Motor neuron (in vitro differentiated cells): Measurements from ENCODE around the gene GTF3C1. TPM values are rescaled to one million over a fixed set of nuclear protein-coding genes. Genes with fewer than 3 reads are reported as not detected.
"Not testable (repeated sequence)": the region's sequence is repeated elsewhere in the genome, so short reads cannot be mapped to it uniquely, and the experiment has no call there.

Source experiments
- ATAC-seq, 8 experiments: fragments of 200-7000 bp; cut with Tn5 transposase; replicated peaks in 6 of 8; 2 replicates each; pipeline ENCODE4 v1.8.0; 2021; ENCODE audit warnings: mild to moderate bottlenecking in 8 of 8, moderate library complexity in 8 of 8
- H3K27ac ChIP-seq, 2 donors: fragments of 250-450 bp; sonication (Bioruptor Pico); 2 replicates each; pipeline ENCODE4 v1.9.0; 2021; ENCODE audit warnings: antibody characterized with exemption in 2 of 2, mild to moderate bottlenecking in 2 of 2, moderate library complexity in 1 of 2
- H3K4me1 ChIP-seq, 2 donors: fragments of 250-450 bp; sonication (Bioruptor Pico); replicated peaks in 1 of 2; 2 replicates each; pipeline ENCODE4 v1.6.1; 2021; ENCODE audit warnings: antibody characterized with exemption in 2 of 2, mild to moderate bottlenecking in 2 of 2, moderate library complexity in 1 of 2
- H3K4me3 ChIP-seq, 5 donors: fragments of 250-450 bp; sonication (Bioruptor Pico); 2 replicates each; pipeline ENCODE4 v1.9.0; 2021; ENCODE audit warnings: antibody characterized with exemption in 5 of 5, mild to moderate bottlenecking in 5 of 5, moderate library complexity in 4 of 5
- WGBS, 10 experiments: fragments of 450-650 bp; shearing (Covaris generic); methylation state at CpG; one replicate each; pipeline ENCODE4 v1.0.0; 2022; 5-methylcytosine and 5-hydroxymethylcytosine counted together
- in situ Hi-C, 9 experiments: fragments of 400-800 bp; cut with MboI; loops; one replicate each; pipeline ENCODE4 v1.15.0; 2021; ENCODE audit warnings: low sequenced_read_pairs in 9 of 9, low pct_unique_long_range_greater_than_20kb in 2 of 9; ENCODE audit not compliant: unreplicated experiment in 9 of 9
- total RNA-seq, 8 experiments: library from RNA; unstranded; fragments of 300-600 nt; gene quantifications; 2 replicates each; pipeline versions ENCODE4 v1.2.3 to v1.2.4, GENCODE V29; 2022

GTF3C1 gene
- total RNA-seq, 8 experiments from 2014 or later: 41.2 to 156 (median 60.5) TPM

GRCh38 chr16:27579087-27579980, 29.6 kb upstream of the GTF3C1 start:
- ATAC-seq: peak; percentile 19 to 86 (median 44)
- peaks cover 12 to 14% of the 10 kb centered on the region in 2 donors for H3K4me1 ChIP-seq
- in situ Hi-C loops: no loop called here
- peak overlapping the region in 1 of 2 donors; percentile 44 for H3K27ac ChIP-seq
- 57 to 100% (median 80%) methylated on average over 1 to 3 of the region's 4 CpGs; no CpG with 5 or more reads in 3 of the 10 experiments for WGBS, 10 experiments
- no peak overlapping the region for H3K4me3 ChIP-seq

DNA sequence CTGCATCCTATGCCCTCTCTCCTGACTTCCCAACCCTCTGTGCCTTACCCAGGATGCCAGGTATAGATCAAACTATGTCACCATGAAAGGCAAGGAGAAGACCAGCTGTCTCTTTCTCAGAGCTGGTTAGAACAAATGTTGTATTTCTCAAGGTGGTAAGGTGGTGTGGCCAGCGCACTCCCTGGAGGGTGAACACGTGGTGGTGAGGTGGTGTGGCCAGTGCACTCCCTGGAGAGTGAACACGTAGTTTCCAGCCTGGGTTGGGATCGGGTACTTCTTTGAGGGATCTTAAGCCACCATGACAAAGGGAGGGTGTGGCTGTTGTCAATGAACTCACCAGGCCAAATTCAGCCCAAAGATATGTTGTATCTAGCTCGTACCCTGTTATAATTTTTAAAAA, 27.0 kb upstream of the GTF3C1 start:
- Histone ChIP-seq H3K4me3 (no peak overlapping the region), H3K4me1 (peaks cover 12 to 20% of the 10 kb centered on the region in 2 donors), H3K27ac (no peak overlapping the region)
- in situ Hi-C loops: no loop called here
- ATAC-seq: no peak
- WGBS, 10 experiments: 51 to 100% (median 75%) methylated on average over 1 to 5 of the region's 5 CpGs; no CpG with 5 or more reads in 3 of the 10 experiments

GRCh38 chr16:27572711-27573110, 23.0 kb upstream of the GTF3C1 start:
- Histone ChIP-seq H3K4me1 (peaks cover 0 to 9% of the 10 kb centered on the region in 2 donors), H3K4me3 (no peak overlapping the region), H3K27ac (no peak overlapping the region)
- 45 to 89% (median 80%) methylated on average over 1 to 6 of the region's 6 CpGs; no CpG with 5 or more reads in 2 of the 10 experiments for WGBS, 10 experiments
- in situ Hi-C loops: no loop called here
- peak in 4 of 8 experiments; percentile 4 to 42 (median 27) for ATAC-seq

DNA sequence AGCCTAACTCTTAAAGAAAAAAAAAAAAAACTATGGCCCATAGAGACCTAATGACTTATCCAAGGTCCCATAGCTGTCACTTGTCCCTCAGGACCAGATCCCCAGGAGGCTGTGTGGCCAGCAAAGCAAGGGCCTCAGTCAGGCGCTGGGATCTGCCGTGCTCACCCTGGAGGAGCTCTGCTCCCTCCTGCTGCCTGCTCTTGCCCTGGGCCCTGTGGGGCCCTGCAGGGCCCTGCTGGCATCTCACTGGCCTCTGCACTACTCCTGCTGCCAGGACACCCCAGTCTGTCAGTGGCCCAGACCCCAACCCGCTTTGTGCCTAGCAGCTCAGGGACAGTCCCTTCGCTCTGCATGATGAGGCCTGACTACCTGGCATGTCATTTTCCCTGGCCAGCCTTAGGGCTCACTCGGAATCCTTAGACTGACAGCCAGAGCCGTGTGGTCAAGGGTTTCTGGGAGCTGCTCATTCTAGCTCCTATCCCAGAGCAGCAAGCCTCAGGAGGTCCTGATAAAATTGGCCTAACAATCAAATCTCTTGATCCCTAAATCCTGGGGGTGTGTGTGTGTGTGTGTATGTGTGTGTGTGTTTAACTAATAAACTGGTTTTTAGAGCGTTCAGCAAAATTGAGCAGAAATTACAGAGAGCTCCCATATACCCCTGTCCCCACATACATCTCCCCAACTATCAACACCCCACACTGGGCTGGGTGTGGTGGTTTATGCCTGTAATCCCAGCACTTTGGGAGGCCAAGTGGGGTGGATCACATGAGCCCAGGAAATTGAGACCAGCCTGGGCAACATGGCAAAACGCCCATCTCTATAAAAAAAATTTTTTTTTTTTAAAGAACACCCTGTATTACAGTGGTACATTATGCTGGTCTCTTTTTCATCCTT, 22.0 kb upstream of the GTF3C1 start:
- in situ Hi-C loops: no loop called here
- WGBS, 10 experiments: 14 to 100% (median 90%) methylated on average over 1 to 4 of the region's 8 CpGs; no CpG with 5 or more reads in 3 of the 10 experiments
- ATAC-seq: peak in 6 of 8 experiments; percentile 13 to 67 (median 52)
- Histone ChIP-seq H3K27ac (no peak overlapping the region), H3K4me3 (no peak overlapping the region), H3K4me1 (peaks cover 0 to 9% of the 10 kb centered on the region in 2 donors)

DNA sequence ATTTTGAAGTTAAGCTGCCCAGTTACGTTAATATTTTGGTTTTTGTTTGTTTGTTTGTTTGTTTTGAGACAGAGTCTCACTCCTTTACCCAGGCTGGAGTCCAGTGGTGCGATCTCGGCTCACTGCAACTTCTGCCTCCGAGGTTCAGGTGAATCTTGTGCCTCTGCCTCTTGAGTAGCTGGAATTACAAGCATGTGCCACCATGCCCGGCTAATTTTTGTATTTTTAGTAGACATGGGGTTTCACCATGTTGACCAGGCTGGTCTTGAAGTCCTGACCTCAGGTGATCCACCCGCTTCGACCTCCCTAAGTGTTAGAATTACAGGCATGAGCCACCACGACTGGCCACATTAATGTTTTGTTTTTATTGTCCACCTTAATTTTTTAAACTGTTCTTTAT, 21.3 kb upstream of the GTF3C1 start:
- ATAC-seq, H3K4me1 ChIP-seq, in situ Hi-C loops, H3K27ac ChIP-seq, H3K4me3 ChIP-seq: not testable (repeated sequence)
- 86 to 100% (median 93%) methylated on average over 2 to 7 of the region's 8 CpGs; no CpG with 5 or more reads in 1 of the 10 experiments for WGBS, 10 experiments

GRCh38 chr16:27568077-27568476, 18.4 kb upstream of the GTF3C1 start:
- no peak for ATAC-seq
- Histone ChIP-seq H3K4me1 (peaks cover 0 to 9% of the 10 kb centered on the region in 2 donors), H3K4me3 (no peak overlapping the region), H3K27ac (no peak overlapping the region)
- in situ Hi-C loops: no loop called here
- WGBS, 10 experiments: 85 to 100% (median 92%) methylated on average over 1 to 4 of the region's 4 CpGs; no CpG with 5 or more reads in 2 of the 10 experiments

- 80 to 100% (median 91%) methylated on average over 1 to 3 of the region's 6 CpGs; no CpG with 5 or more reads in 2 of the 10 experiments for WGBS, 10 experiments
- in situ Hi-C loops: no loop called here
- no peak overlapping the region for H3K27ac ChIP-seq
- no peak overlapping the region for H3K4me3 ChIP-seq
- ATAC-seq: no peak
- H3K4me1 ChIP-seq: no peaks in the 10 kb centered on the region
These were observed 16.7 kb upstream of the GTF3C1 start for GRCh38 chr16:27566417-27566816.

- Histone ChIP-seq H3K4me1 (no peaks in the 10 kb centered on the region), H3K4me3 (no peak overlapping the region), H3K27ac (no peak overlapping the region)
- in situ Hi-C loops: no loop called here
- WGBS, 10 experiments: 40 to 100% (median 67%) methylated on average over 1 to 5 of the region's 5 CpGs; no CpG with 5 or more reads in 4 of the 10 experiments
- peak in 3 of 8 experiments; percentile 14 to 68 (median 21) for ATAC-seq
These were observed 14.5 kb upstream of the GTF3C1 start for GRCh38 chr16:27564224-27564623.

- WGBS, 10 experiments: 71 to 100% (median 97%) methylated on average over 1 to 5 of the region's 8 CpGs; no CpG with 5 or more reads in 1 of the 10 experiments
- ATAC-seq: no peak
- in situ Hi-C loops: no loop called here
These were observed 11.5 kb upstream of the GTF3C1 start for GRCh38 chr16:27561216-27561615.

GRCh38 chr16:27558932-27559331, 9.2 kb upstream of the GTF3C1 start:
- ATAC-seq: peak in 3 of 8 experiments; percentile 20 to 87 (median 68)

More at GRCh38 chr16:27561216-27561615, 11.5 kb upstream of the GTF3C1 start:
- Histone ChIP-seq H3K4me3 (no peak overlapping the region), H3K27ac (no peak overlapping the region), H3K4me1 (no peaks in the 10 kb centered on the region)

GRCh38 chr16:27558434-27558833, 8.7 kb upstream of the GTF3C1 start:
- Histone ChIP-seq H3K27ac (no peak overlapping the region), H3K4me3 (no peak overlapping the region), H3K4me1 (no peaks in the 10 kb centered on the region)
- in situ Hi-C loops: no loop called here
- no peak for ATAC-seq
- 67 to 100% (median 90%) methylated on average over 2 to 3 of the region's 3 CpGs; no CpG with 5 or more reads in 5 of the 10 experiments for WGBS, 10 experiments

More at GRCh38 chr16:27558932-27559331, 9.2 kb upstream of the GTF3C1 start:
- no peak overlapping the region for H3K4me3 ChIP-seq
- WGBS, 10 experiments: 57 to 100% (median 80%) methylated on average over 1 of the region's 1 CpG; no CpG with 5 or more reads in 5 of the 10 experiments
- no peaks in the 10 kb centered on the region for H3K4me1 ChIP-seq
- no peak overlapping the region for H3K27ac ChIP-seq
- in situ Hi-C loops: no loop called here

GRCh38 chr16:27556471-27556870, 6.8 kb upstream of the GTF3C1 start:
- ATAC-seq: no peak
- Histone ChIP-seq H3K27ac (no peak overlapping the region), H3K4me3 (no peak overlapping the region), H3K4me1 (no peaks in the 10 kb centered on the region)
- in situ Hi-C loops: no loop called here
- 55 to 100% (median 95%) methylated on average over 1 of the region's 1 CpG; no CpG with 5 or more reads in 2 of the 10 experiments for WGBS, 10 experiments
